HG03103 (cell line): Measurements from ENCODE around the gene IQCH.

Experiments
- ATAC-seq: cut with Tn5 transposase; IDR thresholded peaks from one replicate; pipeline ENCODE4 v1.9.1; 2021; ENCODE audit warnings: low read depth; ENCODE audit not compliant: unreplicated experiment

The IQCH gene

GRCh38 chr15:67479781-67480505 is 225.4 kb downstream of the IQCH start:
- ATAC-seq: no peak

GRCh38 chr15:67480741-67481140 is 226.2 kb downstream of the IQCH start:
- no peak for ATAC-seq

GRCh38 chr15:67481680-67482079 is 227.1 kb downstream of the IQCH start:
- ATAC-seq: no peak

- no peak for ATAC-seq
Measured at GRCh38 chr15:67495585-67495984, 241.0 kb downstream of the IQCH start.

GRCh38 chr15:67501177-67501835 is 246.7 kb downstream of the IQCH start:
- ATAC-seq: no peak

- no peak for ATAC-seq
Measured at GRCh38 chr15:67501836-67502461, 247.4 kb downstream of the IQCH start.

- no peak for ATAC-seq
Measured at GRCh38 chr15:67504056-67504455, 249.5 kb downstream of the IQCH start.

- ATAC-seq: no peak
Measured at GRCh38 chr15:67504796-67505195, 250.2 kb downstream of the IQCH start.

GRCh38 chr15:67505675-67506572 is 251.3 kb downstream of the IQCH start:
- no peak for ATAC-seq

- no peak for ATAC-seq
Measured at GRCh38 chr15:67506775-67507747, 252.5 kb downstream of the IQCH start.

- ATAC-seq: no peak
Measured at GRCh38 chr15:67508407-67508806, 253.8 kb downstream of the IQCH start.

GRCh38 chr15:67509918-67510317 is 255.3 kb downstream of the IQCH start:
- ATAC-seq: no peak

GRCh38 chr15:67510597-67511190 is 256.1 kb downstream of the IQCH start:
- ATAC-seq: no peak

- no peak for ATAC-seq
Measured at GRCh38 chr15:67511606-67512005, 257.0 kb downstream of the IQCH start.

GRCh38 chr15:67512140-67512539 is 257.6 kb downstream of the IQCH start:
- ATAC-seq: no peak

- no peak for ATAC-seq
Measured at GRCh38 chr15:67512933-67513714, 258.5 kb downstream of the IQCH start.

GRCh38 chr15:67515090-67515489 is 260.5 kb downstream of the IQCH start:
- no peak for ATAC-seq

GRCh38 chr15:67515557-67515956 is 261.0 kb downstream of the IQCH start:
- ATAC-seq: no peak
